ENCODE results near the gene ACTA1.

DNA sequence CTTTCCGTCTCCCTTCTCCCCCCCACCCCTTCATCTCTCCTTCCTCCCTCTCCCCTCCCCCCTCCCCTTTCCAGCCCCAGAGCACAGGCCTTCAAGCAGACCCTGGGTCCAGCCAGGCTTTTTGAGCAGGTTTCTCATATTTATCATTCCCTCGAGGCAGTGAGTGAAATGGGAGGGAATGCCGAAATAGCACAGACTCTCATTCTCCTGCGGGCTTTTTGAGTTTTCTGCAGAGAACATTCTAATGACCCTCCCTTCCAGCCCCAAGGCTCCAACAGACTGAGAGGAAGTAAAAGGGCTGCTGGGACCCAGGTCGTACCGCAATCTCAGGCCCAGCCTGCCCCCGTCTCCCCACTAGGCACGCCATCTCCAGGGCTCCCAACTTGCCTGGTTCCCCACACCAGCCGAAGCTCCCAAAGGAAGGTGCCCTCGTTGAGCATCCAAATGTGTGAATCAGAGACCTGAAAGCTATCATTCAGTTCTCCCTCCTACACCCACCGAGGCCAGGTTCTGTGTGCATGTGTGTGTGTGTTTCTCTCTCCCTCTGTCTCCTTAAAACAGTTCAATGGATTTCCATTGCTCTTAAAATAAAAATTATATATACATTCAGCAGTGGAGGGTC lies 22.3 kb downstream of the ACTA1 start:
- no peak for TF ChIP-seq EZH2 (IDR thresholded peaks at IDR 0.05; ENCODE audit: borderline replicate concordance)
- TF ChIP-seq, protein P1, sequence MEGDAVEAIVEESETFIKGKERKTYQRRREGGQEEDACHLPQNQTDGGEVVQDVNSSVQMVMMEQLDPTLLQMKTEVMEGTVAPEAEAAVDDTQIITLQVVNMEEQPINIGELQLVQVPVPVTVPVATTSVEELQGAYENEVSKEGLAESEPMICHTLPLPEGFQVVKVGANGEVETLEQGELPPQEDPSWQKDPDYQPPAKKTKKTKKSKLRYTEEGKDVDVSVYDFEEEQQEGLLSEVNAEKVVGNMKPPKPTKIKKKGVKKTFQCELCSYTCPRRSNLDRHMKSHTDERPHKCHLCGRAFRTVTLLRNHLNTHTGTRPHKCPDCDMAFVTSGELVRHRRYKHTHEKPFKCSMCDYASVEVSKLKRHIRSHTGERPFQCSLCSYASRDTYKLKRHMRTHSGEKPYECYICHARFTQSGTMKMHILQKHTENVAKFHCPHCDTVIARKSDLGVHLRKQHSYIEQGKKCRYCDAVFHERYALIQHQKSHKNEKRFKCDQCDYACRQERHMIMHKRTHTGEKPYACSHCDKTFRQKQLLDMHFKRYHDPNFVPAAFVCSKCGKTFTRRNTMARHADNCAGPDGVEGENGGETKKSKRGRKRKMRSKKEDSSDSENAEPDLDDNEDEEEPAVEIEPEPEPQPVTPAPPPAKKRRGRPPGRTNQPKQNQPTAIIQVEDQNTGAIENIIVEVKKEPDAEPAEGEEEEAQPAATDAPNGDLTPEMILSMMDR (IDR thresholded peaks at IDR 0.05; ENCODE audit: poor library complexity): no peak

All from hepatocyte (in vitro differentiated cells).